SK-N-SH treated with all-trans-retinoic acid at 6 μM for 48 hours (cell line): ENCODE data around the gene RENBP.

ENCODE experiments used
- ATAC-seq: fragments of 200-7000 bp; cut with Tn5 transposase; 3 replicates; pipeline ENCODE4 v1.9.1; 2020; ENCODE audit warnings: mild to moderate bottlenecking, moderate library complexity
- ARNTL ChIP-seq: fragments of 450-650 bp; formaldehyde crosslinking; IDR thresholded peaks from 2 replicates; pipeline ENCODE4 v1.5.0; 2020; ENCODE audit warnings: low read depth, mild to moderate bottlenecking, moderate library complexity, borderline replicate concordance
- CSDC2 ChIP-seq: fragments of 250-450 bp; sonication (Bioruptor Pico); IDR thresholded peaks from 2 replicates; pipeline ENCODE4 v1.5.0; 2020; ENCODE audit warnings: mild to moderate bottlenecking, moderate library complexity
- ESRRG ChIP-seq: fragments of 250-450 bp; sonication (Bioruptor Pico); IDR thresholded peaks from 2 replicates; pipeline ENCODE4 v1.6.1; 2021; ENCODE audit warnings: mild to moderate bottlenecking
- GLIS3 ChIP-seq: fragments of 250-450 bp; sonication (Bioruptor Pico); IDR thresholded peaks from 2 replicates; pipeline ENCODE4 v1.5.0; 2020; ENCODE audit warnings: mild to moderate bottlenecking, moderate library complexity
- ISL1 ChIP-seq: fragments of 250-450 bp; sonication (Bioruptor Pico); IDR thresholded peaks from 2 replicates; pipeline ENCODE4 v2.1.2; 2022; ENCODE audit warnings: mild to moderate bottlenecking, moderate library complexity
- OSR1 ChIP-seq: fragments of 250-450 bp; sonication (Bioruptor Pico); IDR thresholded peaks from 2 replicates; pipeline ENCODE4 v1.8.0; 2022; ENCODE audit warnings: moderate library complexity, mild to moderate bottlenecking, inconsistent platforms
- POU6F1 ChIP-seq: fragments of 250-450 bp; sonication (Bioruptor Pico); IDR thresholded peaks from 2 replicates; pipeline ENCODE4 v1.8.0; 2021; ENCODE audit warnings: low read depth, mild to moderate bottlenecking, moderate library complexity, borderline replicate concordance
- PPARA ChIP-seq: fragments of 250-450 bp; sonication (Bioruptor Pico); IDR thresholded peaks from 2 replicates; pipeline ENCODE4 v1.5.0; 2020; ENCODE audit warnings: mild to moderate bottlenecking, borderline replicate concordance
- RARB ChIP-seq: fragments of 250-450 bp; sonication (Bioruptor Pico); IDR thresholded peaks from 2 replicates; pipeline ENCODE4 v1.8.0; 2021; ENCODE audit warnings: mild to moderate bottlenecking, moderate library complexity
- SNAI2 ChIP-seq: fragments of 250-450 bp; sonication (Bioruptor Pico); IDR thresholded peaks from 2 replicates; pipeline ENCODE4 v1.5.0; 2020; ENCODE audit warnings: mild to moderate bottlenecking, moderate library complexity
- TCF4 ChIP-seq: fragments of 250-450 bp; sonication (Bioruptor Pico); IDR thresholded peaks from 2 replicates; pipeline ENCODE4 v1.8.0; 2021; ENCODE audit warnings: mild to moderate bottlenecking, moderate library complexity, borderline replicate concordance
- TOX ChIP-seq: fragments of 250-450 bp; sonication (Bioruptor Pico); IDR thresholded peaks from 2 replicates; pipeline ENCODE4 v1.8.0; 2021; ENCODE audit warnings: mild to moderate bottlenecking, moderate library complexity, borderline replicate concordance
- TSHZ2 ChIP-seq: fragments of 250-450 bp; sonication (Bioruptor Pico); IDR thresholded peaks from 2 replicates; pipeline ENCODE4 v1.5.0; 2020; ENCODE audit warnings: mild to moderate bottlenecking, moderate library complexity
- ZC3H10 ChIP-seq: fragments of 250-450 bp; sonication (Bioruptor Pico); IDR thresholded peaks from 2 replicates; pipeline ENCODE4 v1.5.1; 2021; ENCODE audit warnings: mild to moderate bottlenecking, moderate library complexity
- ZFP3 ChIP-seq: fragments of 250-450 bp; sonication (Bioruptor Pico); IDR thresholded peaks from 2 replicates; pipeline ENCODE4 v1.5.0; 2020; ENCODE audit warnings: mild to moderate bottlenecking, moderate library complexity
- ZFP30 ChIP-seq: fragments of 450-650 bp; formaldehyde crosslinking; IDR thresholded peaks from 2 replicates; pipeline ENCODE4 v1.5.0; 2022; ENCODE audit warnings: mild to moderate bottlenecking, moderate library complexity
- ZNF565 ChIP-seq: fragments of 450-650 bp; formaldehyde crosslinking; conservative IDR thresholded peaks from 2 replicates; pipeline ENCODE4 v1.5.0; 2020; ENCODE audit warnings: low read depth, mild to moderate bottlenecking, moderate library complexity
- ZNF70 ChIP-seq: fragments of 450-650 bp; formaldehyde crosslinking; IDR thresholded peaks from 2 replicates; pipeline ENCODE4 v1.5.0; 2020; ENCODE audit warnings: mild to moderate bottlenecking, moderate library complexity
- ZNF8 ChIP-seq: fragments of 450-650 bp; formaldehyde crosslinking; IDR thresholded peaks from 2 replicates; pipeline ENCODE4 v1.5.0; 2020; ENCODE audit warnings: mild to moderate bottlenecking, moderate library complexity
- TF ChIP-seq, protein P1 (sequence below): fragments of 250-450 bp; sonication (Bioruptor Pico); IDR thresholded peaks from 2 replicates; pipeline ENCODE4 v1.8.0; 2020; ENCODE audit warnings: mild to moderate bottlenecking, moderate library complexity, borderline replicate concordance
- TF ChIP-seq, protein P2 (sequence below): fragments of 250-450 bp; sonication (Bioruptor Pico); IDR thresholded peaks from 2 replicates; pipeline ENCODE4 v1.5.1; 2021; ENCODE audit warnings: mild to moderate bottlenecking, moderate library complexity
- TF ChIP-seq, protein P3 (sequence below): fragments of 250-450 bp; sonication (Bioruptor Pico); IDR thresholded peaks from 2 replicates; pipeline ENCODE4 v1.5.1; 2020; ENCODE audit warnings: low read depth, mild to moderate bottlenecking, moderate library complexity

RENBP gene

DNA sequence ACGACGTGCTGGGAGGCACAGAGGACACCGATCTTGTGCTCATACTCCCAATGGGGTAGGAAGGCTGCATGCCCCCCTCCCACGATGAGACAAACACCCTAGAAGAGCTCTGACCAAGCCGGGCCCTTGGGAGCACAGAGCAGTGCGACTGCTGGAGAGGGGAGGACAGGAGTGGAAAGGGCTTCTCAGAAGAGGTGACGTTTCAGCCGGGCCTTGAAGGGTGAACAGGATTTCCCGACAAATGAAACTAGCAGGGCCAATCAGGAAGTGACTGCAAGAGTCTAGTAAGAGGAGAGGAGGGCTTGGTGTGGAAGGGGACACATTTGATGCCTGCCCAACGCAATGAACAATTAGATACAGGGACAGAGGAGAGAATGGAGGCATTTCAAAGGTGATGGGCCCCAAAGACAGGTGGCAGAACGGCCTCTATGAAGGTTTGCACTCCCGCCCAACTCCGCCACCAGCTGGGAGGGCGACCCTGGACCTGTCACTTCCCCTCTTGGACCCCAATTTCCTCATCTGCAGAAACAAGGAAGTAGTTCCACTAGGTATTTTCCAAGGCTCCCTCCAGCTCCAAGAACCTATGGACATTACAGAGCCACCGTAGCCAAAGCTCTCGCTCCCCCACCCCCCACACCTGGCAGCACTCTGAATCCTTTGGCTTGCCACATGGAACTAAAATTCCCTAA is 23.2 kb upstream of the RENBP start:
- TF ChIP-seq ZC3H10 (CRISPR knock-in tag) = no peak
- no peak for TF ChIP-seq ISL1 (CRISPR knock-in tag)
- TF ChIP-seq TOX = no peak
- TF ChIP-seq ZFP3 (CRISPR knock-in tag) = peak; percentile 69
- TF ChIP-seq, protein P1, sequence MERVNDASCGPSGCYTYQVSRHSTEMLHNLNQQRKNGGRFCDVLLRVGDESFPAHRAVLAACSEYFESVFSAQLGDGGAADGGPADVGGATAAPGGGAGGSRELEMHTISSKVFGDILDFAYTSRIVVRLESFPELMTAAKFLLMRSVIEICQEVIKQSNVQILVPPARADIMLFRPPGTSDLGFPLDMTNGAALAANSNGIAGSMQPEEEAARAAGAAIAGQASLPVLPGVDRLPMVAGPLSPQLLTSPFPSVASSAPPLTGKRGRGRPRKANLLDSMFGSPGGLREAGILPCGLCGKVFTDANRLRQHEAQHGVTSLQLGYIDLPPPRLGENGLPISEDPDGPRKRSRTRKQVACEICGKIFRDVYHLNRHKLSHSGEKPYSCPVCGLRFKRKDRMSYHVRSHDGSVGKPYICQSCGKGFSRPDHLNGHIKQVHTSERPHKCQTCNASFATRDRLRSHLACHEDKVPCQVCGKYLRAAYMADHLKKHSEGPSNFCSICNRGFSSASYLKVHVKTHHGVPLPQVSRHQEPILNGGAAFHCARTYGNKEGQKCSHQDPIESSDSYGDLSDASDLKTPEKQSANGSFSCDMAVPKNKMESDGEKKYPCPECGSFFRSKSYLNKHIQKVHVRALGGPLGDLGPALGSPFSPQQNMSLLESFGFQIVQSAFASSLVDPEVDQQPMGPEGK (CRISPR knock-in tag) = no peak
- no peak for TF ChIP-seq ZNF565
- TF ChIP-seq, all 23 proteins: peak for 1
- no peak for ATAC-seq

- no peak for TF ChIP-seq TCF4
- no peak for TF ChIP-seq ZNF70 (CRISPR knock-in tag)
- no peak for TF ChIP-seq TSHZ2 (CRISPR knock-in tag)
- TF ChIP-seq POU6F1 = no peak
- TF ChIP-seq, protein P2, sequence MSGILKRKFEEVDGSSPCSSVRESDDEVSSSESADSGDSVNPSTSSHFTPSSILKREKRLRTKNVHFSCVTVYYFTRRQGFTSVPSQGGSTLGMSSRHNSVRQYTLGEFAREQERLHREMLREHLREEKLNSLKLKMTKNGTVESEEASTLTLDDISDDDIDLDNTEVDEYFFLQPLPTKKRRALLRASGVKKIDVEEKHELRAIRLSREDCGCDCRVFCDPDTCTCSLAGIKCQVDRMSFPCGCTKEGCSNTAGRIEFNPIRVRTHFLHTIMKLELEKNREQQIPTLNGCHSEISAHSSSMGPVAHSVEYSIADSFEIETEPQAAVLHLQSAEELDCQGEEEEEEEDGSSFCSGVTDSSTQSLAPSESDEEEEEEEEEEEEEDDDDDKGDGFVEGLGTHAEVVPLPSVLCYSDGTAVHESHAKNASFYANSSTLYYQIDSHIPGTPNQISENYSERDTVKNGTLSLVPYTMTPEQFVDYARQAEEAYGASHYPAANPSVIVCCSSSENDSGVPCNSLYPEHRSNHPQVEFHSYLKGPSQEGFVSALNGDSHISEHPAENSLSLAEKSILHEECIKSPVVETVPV (CRISPR knock-in tag) = no peak
- TF ChIP-seq, all 23 proteins: peak for 0
- no peak for ATAC-seq
Measured at GRCh38 chrX:153966841-153967535, 22.5 kb upstream of the RENBP start.

DNA sequence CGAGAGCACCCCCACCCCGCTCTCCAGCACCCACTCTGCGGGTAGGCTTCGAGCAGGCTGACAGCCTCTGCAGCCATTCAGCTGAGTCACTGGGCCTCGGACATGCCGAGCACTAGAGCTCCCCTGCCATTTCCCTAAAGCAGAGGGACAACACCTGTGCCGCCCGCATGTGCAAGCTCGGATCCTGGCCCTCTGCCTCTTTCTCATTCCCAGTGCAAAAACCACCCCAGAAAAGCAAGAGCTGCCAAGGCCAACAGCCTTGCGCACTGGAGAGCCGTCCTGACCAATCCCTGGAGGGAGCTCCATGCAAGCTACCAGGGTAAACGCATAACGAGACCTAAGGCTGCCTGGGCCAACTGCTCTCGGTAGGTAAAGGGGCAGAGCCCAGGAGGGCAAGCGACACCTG is 21.8 kb upstream of the RENBP start:
- TF ChIP-seq ZFP3 (CRISPR knock-in tag) (no peak), OSR1 (CRISPR knock-in tag) (no peak), PPARA (CRISPR knock-in tag) (no peak), ZNF8 (no peak), TCF4 (no peak), ZFP30 (CRISPR knock-in tag) (no peak), ZC3H10 (CRISPR knock-in tag) (no peak), ESRRG (no peak), SNAI2 (CRISPR knock-in tag) (no peak), RARB (CRISPR knock-in tag) (no peak), ARNTL (CRISPR knock-in tag) (no peak), TOX (no peak), TSHZ2 (CRISPR knock-in tag) (no peak), CSDC2 (CRISPR knock-in tag) (no peak), ZNF70 (CRISPR knock-in tag) (no peak), GLIS3 (no peak)
- TF ChIP-seq, protein P2 (CRISPR knock-in tag) = no peak
- TF ChIP-seq, protein P3, sequence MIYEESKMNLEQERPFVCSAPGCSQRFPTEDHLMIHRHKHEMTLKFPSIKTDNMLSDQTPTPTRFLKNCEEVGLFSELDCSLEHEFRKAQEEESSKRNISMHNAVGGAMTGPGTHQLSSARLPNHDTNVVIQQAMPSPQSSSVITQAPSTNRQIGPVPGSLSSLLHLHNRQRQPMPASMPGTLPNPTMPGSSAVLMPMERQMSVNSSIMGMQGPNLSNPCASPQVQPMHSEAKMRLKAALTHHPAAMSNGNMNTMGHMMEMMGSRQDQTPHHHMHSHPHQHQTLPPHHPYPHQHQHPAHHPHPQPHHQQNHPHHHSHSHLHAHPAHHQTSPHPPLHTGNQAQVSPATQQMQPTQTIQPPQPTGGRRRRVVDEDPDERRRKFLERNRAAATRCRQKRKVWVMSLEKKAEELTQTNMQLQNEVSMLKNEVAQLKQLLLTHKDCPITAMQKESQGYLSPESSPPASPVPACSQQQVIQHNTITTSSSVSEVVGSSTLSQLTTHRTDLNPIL (CRISPR knock-in tag) = no peak
- ATAC-seq = no peak
